ENCODE measurements around the gene PIKFYVE.

- TF ChIP-seq, protein P1, sequence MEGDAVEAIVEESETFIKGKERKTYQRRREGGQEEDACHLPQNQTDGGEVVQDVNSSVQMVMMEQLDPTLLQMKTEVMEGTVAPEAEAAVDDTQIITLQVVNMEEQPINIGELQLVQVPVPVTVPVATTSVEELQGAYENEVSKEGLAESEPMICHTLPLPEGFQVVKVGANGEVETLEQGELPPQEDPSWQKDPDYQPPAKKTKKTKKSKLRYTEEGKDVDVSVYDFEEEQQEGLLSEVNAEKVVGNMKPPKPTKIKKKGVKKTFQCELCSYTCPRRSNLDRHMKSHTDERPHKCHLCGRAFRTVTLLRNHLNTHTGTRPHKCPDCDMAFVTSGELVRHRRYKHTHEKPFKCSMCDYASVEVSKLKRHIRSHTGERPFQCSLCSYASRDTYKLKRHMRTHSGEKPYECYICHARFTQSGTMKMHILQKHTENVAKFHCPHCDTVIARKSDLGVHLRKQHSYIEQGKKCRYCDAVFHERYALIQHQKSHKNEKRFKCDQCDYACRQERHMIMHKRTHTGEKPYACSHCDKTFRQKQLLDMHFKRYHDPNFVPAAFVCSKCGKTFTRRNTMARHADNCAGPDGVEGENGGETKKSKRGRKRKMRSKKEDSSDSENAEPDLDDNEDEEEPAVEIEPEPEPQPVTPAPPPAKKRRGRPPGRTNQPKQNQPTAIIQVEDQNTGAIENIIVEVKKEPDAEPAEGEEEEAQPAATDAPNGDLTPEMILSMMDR (IDR thresholded peaks at IDR 0.05; ENCODE audit: insufficient read depth, low read length), result no peak
- TF ChIP-seq GABPA (IDR thresholded peaks at IDR 0.05; ENCODE audit: low read depth) (no peak), REST (IDR thresholded peaks at IDR 0.05; ENCODE audit: insufficient replicate concordance, low read depth) (no peak), POLR2AphosphoS5 (IDR thresholded peaks at IDR 0.05; ENCODE audit: low read depth) (no peak), SPI1 (IDR thresholded peaks at IDR 0.05; ENCODE audit: borderline replicate concordance, low read depth) (no peak)
These were observed 29.8 kb downstream of the PIKFYVE start for GRCh38 chr2:208295834-208296233.
